GM19328 (cell line): ENCODE results near the gene PAPSS1.

ENCODE experiments used
- ATAC-seq: cut with Tn5 transposase; IDR thresholded peaks from one replicate; pipeline ENCODE4 v1.9.1; 2021; ENCODE audit warnings: mild to moderate bottlenecking, moderate library complexity; ENCODE audit not compliant: unreplicated experiment

PAPSS1 gene

DNA sequence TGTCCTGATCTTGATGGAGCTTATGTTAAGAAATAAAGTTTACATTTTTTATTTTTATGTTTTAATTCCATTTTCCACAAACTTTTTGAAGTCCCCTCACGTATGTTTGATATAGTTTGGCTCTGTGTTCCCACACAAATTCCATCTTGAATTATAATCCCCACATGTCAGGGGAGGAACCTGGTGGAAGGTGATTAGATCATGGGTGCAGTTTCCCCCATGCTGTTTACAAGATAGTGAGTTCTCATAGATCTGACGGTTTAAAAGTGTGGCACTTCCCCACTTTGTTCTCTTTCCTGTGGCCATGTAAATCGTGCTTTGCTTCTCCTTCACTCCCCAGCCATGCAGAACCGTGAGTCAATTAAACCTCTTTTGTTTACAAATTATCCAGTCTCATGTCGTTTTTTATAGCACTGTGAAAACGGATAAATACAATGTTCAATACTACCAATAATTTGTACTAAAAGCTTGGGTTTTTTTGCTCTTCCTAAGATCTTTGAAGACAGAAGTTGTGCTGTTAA lies 89.8 kb downstream of the PAPSS1 start:
- ATAC-seq = no peak

- no peak for ATAC-seq
Observed at GRCh38 chr4:107629318-107629717, 90.7 kb downstream of the PAPSS1 start.

GRCh38 chr4:107625391-107625902 lies 94.6 kb downstream of the PAPSS1 start:
- no peak for ATAC-seq

GRCh38 chr4:107624024-107624423 lies 96.0 kb downstream of the PAPSS1 start:
- no peak for ATAC-seq

DNA sequence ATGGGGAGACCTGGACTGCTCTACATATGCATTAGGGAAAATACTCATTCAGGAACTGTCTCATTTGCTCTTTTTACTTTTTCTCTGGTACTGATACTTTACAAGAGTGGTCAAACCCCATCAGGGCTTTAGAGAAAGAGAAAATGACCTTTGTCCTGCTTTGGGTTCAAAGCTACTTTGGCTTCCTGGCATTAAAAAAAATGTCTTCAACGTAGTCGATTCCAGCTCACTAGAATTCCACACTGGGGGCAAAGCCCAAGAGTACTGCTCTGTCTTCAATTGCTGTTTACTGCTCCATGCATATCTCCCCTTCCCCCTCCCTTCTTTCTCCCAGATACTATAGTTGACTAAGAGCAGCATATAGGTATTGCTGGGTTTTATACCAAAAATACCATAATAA lies 98.0 kb downstream of the PAPSS1 start:
- no peak for ATAC-seq

DNA sequence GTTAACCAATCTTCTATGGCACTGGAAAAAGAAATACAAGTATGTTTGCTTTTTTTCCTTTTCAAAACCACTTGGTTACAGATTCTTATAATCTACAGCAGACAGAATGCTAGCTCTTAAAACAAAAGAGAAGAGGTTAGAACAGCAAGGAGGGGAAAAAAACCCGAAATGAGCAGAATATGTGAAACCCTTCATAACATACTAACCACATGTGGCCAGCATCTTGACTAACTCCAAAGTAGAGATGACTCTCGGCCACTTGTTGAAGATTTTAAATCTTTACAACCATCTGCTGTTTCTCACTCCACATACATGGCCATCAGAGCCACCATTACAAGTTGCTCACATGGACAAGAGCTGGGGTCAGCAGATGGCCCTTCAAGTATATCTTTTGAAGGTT lies 100.3 kb downstream of the PAPSS1 start:
- ATAC-seq = no peak

DNA sequence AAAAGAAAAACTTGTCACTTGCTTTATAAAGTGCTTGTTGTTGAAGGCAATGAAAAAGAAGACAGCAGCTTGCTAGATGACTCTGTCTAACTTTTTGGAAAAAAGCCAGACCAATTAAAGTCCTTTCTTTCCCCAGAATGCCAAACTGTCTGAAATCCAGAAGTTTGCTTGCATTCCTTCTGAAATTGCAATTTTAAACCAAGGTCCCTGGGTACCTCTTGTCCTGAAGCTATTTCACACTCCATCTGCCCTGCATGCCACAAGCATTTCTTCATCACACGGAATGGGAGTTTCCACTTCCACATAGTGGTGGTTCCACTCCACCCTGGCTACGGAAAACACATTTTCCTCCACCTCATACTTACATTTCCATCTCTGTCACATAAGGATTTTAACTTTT lies 101.0 kb downstream of the PAPSS1 start:
- no peak for ATAC-seq

DNA sequence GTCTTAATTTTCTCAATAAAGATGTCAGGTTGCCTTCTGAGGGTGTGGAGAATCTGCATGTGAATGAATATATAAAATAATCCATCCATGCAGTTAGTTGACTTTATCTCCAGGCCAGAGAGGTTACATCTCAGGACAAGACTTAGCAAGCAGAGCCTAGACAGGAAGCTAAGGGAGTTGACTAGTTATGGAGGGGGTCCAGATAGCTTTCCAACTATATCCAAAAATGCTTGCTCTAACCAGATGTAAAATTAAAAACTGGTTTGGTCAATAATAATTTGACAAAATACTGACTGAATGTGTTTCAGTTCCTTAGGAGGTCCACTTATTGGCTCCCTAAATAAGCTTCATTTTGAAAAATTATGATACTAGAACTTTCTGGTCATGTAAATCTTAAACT lies 101.4 kb downstream of the PAPSS1 start:
- ATAC-seq = no peak

GRCh38 chr4:107616838-107617389 lies 103.1 kb downstream of the PAPSS1 start:
- no peak for ATAC-seq

GRCh38 chr4:107615809-107616208 lies 104.2 kb downstream of the PAPSS1 start:
- ATAC-seq = no peak

DNA sequence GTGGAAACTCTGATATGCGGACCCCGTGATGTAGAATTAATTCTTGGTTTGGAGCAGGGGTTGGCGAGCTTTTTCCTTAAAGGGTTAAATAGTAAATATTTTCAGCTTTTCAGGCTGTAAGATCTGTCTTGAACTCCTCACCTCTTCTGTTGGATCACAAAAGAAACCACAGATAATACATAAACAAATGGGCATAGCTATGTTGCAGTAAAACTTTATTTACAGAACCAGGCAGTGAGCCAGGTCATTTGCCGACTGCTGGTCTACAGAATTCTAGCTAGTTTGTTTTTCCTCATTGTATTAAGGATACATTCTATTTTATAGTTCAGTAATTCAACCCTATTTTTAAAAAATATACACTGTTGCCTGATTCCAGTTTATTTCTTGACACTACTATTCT lies 116.6 kb downstream of the PAPSS1 start:
- no peak for ATAC-seq

DNA sequence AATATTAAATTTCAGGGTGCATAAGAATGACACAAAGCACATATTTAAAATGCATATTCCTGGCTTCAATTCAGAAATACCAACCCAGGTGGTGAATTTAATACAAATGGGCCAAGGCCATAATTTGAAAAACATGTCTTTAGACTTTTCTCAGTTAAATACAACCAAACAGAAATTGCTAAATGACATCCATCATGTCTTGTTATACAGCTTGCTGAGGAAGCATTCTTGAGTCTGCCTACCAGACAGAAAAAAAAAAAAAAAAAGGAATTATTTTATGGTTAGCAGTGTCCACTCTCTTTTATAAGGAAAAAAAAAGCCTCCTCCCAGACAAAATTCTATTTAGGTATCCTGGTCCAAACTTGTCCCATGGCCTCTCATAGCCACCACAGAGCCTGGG lies 119.1 kb downstream of the PAPSS1 start:
- no peak for ATAC-seq

DNA sequence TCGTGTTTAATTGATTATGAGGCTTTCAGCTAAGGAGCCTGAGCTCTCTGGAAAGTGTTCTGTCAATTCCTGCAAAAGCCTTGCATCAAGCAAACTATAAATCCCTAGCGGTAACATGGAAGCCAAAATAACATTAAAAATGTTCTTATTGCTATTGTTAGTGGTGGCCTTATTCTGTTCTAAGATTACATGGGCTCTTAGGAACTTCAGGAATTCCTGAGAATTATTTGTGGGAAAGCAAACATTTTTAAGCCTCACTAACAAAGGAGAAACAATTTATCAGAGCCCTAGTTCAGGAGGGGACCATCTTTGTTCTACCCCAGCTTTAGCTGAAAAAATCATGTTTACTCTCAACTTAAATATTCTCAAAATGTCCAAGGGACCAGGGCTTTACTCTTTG lies 119.6 kb downstream of the PAPSS1 start:
- no peak for ATAC-seq

DNA sequence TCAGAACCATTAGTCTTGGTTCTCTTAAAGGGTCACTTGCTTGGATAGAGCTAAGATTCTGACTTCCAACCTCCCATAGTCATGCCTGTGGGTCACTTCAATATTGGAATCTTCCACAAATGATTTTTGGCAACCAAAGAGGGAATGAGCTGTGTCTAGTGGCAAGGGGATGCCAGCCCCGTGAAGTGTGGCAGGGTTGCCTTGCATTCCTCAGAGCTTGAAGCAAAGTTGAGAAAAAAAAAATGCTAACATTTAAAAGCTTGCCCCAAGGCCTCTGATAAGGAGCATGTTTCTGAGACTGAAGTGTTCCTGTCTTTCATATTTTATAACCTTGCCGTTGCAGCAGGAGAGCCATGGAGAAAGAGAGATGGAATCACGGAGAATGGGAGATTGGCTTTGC lies 120.2 kb downstream of the PAPSS1 start:
- ATAC-seq = no peak

GRCh38 chr4:107593230-107593629 lies 126.8 kb downstream of the PAPSS1 start:
- ATAC-seq = no peak

GRCh38 chr4:107592519-107592918 lies 127.5 kb downstream of the PAPSS1 start:
- peak; percentile 88 for ATAC-seq

- ATAC-seq = no peak
Observed at GRCh38 chr4:107589269-107589668, 130.8 kb downstream of the PAPSS1 start.

DNA sequence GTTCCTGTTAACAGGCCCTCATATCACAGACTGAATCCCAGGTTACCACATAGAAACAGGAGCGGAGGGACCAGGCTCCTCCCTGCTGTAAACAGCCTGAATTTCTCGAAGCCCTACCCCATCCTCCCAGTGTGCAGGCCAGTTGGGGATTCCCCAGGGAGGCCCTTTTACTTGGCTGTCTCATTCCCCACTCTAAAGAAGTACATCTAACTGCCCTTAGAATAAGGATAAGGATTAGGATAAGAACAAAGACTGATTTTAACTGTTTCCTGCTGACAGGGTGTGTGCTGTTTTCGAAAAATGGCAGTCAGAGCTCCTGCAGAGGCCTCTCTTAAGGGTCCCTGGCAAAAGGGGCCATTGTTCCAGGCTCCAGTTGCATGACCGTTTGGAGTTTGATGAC lies 133.7 kb downstream of the PAPSS1 start:
- ATAC-seq = no peak

- ATAC-seq = no peak
Observed at GRCh38 chr4:107579099-107579498, 140.9 kb downstream of the PAPSS1 start.

DNA sequence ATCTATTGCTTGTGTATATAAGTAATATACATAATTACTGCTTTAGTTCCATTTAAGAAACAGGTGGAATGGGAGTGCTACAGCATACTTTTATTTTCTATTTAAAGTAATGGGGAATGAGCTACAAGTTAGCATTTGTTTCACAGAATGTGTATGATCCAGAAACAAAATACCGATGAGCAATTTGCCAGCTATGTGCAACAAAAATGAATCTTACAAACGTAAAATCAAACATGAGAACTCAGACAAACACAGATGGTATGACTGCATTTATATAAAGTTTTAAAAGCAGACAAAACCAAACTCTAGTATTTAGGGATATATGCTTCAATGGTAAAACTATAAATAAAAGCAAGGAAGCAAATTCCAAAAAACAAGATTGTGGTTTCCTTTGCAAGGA lies 141.7 kb downstream of the PAPSS1 start:
- no peak for ATAC-seq

DNA sequence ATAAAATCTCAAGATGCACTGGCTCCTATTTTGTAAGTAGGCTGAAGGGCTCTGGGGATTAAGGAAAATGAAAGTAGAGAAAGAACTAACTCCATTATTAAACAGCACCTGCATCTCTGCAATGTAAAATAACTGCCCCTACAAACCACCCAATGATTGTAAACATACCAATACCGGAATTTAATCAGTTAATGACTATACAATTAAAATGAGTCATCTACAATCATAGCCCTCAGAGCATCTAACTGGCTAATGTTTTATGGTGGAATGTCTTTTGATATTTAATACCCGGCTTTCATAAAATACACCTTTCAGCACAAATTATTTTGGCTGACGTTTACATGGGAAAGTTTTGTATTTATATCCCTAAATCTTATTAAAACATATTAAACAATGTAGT lies 142.3 kb downstream of the PAPSS1 start:
- ATAC-seq = no peak

GRCh38 chr4:107575243-107575642 lies 144.8 kb downstream of the PAPSS1 start:
- no peak for ATAC-seq

- no peak for ATAC-seq
Observed at GRCh38 chr4:107572281-107572680, 147.8 kb downstream of the PAPSS1 start.
